HG03039 (cell line): ENCODE data around the gene LIF.

ENCODE experiments used
- ATAC-seq: cut with Tn5 transposase; IDR thresholded peaks from one replicate; pipeline ENCODE4 v1.9.1; 2021; ENCODE audit warnings: mild to moderate bottlenecking, moderate library complexity; ENCODE audit not compliant: unreplicated experiment

LIF gene

DNA sequence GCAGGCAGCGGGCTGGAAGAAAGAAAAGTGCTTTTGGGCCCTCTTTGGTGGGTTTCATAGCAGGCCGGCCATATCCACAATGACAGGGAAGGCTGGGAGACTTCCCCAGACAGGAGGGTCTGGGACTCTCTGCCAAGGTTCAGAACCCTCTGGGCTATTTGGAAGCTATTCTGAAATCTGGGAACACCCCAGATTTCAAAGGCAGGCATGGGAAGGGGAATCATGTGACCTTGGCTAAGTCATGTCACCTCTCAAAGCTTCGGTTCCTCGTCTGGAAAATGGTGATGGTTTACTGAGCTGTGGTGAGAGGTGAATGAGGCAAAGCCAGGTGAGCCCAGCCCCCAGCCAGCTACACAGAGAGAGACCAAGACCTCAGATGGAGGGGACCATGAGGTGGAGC is 38.1 kb upstream of the LIF start:
- no peak for ATAC-seq

DNA sequence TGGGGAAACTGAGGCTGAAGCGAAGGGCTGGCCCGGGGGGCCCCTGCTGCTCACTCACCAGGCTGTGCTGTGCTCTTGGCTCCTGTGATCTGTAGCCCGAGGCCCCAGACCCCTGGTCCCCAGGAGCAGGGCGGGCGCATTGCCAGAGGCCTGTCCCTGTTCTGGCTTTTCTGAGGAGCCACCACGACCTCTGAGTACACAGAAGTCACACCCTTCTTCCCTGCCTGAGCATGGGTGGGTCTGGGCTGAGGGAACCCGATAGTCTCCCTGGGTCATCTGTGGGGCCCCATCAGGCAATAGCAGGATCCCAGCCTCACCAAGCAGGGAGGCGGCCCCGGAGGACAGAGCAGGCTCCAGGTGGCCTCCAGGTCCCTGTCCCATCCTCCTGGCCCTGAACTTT is 37.6 kb upstream of the LIF start:
- ATAC-seq = no peak

DNA sequence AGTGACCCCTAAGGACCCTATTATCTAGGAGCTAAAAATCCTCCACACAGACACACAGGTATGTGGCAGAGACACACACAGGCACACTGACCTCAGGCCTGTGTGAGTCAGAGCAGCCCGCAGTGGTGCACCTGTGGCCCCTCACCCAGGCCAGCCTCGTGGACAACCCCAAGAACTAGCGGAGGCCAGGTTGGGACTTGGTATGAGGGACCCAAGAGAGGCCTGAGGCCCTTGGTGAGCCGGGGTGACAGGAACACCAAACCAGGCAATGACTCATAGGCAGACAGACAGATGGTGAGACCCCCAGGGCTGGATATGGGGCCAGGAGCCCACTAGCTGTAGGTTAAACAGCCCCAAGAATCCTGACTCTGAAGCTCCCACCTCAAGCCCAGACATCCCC is 36.8 kb upstream of the LIF start:
- ATAC-seq = no peak

DNA sequence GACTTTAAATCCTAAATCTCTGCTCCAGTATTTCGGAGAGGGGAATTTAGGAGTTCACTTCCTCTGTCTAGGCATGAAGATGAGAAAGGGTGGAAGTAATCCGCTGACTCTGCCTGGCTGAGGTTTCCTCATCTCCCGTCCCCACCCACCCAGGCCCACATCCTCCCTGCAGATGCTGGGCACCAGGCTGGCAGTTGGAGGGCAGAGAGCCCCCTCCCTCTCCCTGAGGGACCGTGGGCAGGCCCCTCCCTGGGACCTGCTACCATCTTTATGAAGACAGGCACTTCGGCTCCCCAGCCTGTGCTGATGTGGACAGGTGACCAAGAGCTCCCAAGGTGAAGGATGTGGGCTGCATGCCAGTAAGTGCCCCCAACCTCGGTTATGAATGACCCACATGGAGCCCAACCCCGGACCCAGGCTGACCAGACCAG is 36.1 kb upstream of the LIF start:
- no peak for ATAC-seq

DNA sequence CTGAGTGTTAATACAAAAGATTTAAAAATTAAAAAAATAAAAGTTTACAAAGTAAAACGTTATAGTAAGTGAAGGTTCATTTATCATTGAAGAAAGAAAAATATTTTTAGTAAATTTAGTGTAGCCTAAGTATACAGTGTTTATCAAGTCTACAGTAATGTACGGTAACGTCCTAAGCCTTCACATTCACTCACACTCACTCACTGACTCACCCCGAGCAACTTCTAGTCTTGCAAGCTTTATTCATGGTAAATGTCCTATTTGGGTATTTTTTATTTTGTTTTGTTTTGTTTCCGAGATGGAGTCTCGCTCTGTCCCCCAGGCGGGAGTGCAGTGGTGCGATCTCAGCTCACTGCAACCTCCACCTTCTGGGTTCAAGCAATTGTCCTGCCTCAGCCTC is 33.9 kb upstream of the LIF start:
- ATAC-seq = no peak

DNA sequence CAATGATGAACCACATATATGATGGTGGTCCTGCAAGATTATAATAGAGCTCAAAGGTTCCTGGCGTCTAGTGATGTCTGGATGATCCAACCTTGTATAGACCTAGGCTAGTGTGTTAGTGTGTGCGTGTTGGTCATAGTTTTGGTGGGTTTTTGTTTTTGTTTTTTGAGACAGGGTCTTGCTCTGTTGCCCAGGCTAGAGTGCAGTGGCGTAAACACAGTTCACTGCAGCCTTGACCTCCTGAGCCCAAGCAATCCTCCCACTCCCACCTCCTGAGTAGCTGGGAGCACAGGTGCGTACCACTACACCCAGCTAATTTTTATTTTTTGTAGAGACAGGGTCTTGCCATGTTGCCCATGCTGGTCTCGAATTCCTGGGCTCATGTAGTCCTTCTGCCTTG is 33.4 kb upstream of the LIF start:
- no peak for ATAC-seq

DNA sequence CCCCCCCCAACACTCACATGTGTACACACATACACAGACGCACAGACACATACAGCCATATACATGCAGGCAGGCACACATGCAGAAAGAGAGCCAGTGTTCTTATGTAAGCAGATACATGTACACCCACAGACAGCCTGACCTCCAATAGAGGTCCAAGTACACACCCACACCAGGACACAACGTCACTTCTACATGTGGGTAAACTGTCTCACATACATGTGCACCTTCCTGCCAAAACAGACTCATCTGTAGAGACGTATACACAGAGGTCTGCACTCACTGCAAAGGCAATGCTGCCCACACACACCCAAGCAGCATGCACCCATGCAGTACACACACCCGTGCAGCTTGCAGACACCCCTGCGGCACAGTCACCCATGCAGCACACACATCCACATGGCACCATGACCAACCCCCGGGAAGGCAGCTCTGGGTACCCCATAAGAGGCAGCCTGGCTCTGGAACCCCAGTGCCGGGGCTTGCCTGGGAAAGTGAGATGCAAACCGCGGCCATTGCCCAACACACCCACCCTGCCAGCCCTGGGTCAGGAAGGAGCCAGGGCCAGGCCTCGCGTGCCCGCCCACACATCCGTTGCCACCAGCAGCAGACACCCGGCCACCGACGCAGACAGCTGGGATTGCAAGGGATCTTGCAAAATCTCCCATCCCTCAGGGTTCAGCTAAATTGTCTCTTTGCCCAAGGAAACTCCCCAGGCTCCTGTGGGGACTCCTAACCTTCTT is 32.7 kb upstream of the LIF start:
- no peak for ATAC-seq

DNA sequence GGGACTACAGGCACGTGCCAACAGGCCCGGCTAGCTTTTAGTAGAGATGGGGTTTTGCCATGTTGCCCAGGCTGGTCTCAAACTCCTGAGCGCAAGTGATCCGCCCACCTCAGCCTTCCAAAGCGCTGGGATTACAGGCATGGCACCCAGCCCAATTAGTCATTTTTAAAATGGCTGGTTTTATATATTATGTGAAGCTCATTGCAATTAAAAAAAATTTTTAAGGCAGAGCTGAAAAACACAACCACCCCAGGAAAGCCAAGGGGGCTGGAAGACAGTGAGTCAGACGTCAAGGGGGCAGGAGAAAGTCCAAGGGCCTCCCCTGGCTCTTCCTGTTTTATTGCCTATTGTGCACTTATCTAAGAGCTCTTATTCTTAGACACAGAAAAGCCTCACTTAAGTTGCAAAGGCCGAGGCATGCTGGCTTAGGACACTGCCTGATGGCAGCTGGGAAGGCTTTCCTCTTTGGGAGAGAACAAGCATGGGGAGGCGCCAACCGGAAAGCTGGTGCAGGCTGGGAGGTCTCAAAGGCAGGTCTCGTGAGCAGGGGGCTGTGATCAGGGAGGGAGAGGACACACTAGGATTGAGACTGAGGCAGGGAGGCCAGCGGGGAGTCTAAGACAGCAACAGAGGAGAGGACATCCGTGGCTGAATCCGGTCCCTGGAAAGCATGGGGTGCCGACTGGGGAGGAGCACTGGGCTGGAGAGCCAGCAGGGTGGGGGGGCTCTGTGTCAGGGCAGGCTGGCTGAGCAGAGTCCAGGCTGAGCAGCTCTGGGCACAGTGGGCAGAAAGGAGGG is 31.2 kb upstream of the LIF start:
- no peak for ATAC-seq

DNA sequence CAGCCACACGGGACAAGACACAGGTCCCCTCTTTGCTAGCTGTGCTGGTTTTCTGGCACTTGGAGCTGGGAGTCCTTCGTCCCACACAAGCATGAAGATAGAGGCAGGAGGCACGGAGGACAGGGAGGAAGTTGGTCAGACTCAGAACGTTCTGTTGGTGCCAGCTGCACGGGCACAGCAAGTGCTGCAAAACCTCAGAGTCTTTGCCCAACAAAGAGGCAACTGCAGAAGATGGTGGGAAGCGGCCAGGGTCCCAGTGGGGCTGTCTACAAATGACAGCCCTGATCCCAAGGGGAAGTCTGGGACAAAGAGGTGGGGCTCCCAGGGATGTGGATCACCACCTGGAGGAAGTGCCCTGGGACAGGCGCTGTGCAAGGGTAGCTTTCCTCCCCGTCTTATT is 29.5 kb upstream of the LIF start:
- no peak for ATAC-seq

DNA sequence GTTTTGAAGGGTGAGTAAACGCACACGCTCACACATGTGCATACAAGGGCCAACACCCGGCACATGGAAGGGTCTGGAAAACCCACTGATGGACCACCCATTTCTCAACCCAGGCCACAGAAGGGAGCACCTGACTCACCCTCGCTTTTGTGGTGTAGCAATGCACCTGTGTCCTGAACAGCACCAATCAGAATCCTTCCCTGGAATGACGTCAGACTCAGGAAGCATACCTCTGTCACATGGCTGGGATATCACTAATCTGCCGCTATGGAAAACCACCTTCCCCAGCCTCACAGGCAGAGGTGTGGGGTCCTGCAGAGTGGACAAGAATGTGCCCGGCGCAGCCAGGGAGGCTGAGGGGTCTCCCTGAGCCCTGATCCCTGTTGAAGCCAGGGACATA is 29.1 kb upstream of the LIF start:
- ATAC-seq = no peak

DNA sequence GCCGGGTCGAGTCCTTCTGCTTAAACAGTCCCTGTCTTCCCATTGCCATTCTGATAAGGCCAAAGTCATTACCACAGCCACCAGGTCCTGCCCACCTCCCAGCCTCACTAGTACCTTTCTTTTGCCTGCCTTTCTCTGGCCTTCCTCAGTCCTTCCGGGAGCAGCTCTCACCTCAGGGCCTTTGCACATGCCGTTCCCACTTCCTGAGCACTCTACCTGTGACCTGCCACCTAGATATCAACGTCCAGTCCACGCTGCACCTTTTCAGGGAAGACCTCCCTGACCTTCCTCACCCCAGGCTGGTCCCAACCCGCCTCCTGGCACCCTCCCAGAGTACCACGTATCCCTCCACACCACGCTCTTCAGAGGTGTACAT is 27.9 kb upstream of the LIF start:
- no peak for ATAC-seq

DNA sequence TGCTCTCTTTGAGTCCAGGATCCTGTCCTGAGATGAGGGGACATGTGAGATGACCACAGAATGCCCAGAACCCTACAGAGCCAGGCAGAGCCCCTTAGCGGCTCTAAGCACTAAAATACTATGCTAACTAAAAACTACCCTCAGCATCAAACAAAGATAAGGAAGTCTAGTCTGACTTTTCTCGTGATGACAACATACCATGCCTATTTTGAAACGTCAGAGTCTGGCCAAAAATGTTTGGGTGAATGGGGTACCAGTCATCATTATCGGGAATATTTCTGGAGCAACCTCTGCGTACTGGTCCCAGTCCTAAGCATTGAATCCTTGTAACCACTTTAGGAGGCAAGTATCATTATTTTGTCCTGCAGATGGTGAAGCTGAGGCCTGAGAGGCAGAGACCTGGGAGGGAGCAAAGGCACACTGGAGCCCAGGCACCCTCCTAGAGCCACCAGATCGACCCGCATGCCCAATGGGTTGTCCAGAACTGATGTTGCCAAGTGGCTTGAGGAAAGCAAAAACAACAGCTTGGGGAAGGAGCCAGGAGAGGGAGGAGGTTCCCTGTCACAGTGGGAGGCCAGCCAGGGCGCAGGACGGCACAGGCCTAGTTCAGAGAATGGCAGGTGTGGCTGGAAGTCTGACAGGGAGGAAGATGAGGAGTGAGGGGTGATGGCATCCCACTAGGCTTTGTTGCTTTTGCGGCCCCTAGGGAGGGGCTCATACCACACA is 27.3 kb upstream of the LIF start:
- no peak for ATAC-seq

DNA sequence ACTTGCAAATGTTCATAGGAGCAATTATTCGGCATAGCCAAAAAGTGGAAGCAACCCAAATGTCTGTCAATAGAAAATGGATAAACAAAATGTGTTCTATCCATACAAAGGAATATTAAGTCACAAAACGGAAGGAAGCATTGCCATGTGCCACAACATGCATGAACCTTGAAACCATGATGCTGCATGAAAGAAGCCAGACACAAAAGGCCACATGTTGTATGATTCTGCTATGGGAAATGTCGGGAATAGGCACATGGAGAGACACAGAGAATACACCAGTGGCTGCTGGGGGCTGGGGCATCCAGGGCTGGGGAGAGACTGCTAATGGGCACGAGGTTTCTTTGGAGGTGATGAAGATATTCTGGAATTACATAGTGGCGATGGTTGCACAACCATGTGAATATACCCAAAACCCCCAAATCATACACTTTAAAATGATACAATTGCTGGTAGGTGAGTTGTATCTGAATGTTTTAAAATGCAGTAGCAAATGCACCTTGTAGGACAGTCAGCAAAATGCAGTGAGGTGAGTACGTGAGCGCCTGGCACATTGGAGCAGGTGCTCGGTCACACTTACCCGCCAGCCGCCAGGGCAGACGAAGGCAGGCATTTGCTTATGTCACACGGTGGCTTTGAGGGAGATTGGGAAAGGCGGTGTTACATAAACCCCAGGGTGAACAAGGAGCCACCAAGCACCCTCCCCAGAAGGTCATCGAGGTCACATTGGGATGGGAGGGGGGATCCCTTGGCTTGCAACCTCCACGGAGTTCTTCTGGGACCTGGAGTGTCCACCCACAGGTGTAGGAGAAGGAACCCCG is 26.4 kb upstream of the LIF start:
- ATAC-seq = no peak

DNA sequence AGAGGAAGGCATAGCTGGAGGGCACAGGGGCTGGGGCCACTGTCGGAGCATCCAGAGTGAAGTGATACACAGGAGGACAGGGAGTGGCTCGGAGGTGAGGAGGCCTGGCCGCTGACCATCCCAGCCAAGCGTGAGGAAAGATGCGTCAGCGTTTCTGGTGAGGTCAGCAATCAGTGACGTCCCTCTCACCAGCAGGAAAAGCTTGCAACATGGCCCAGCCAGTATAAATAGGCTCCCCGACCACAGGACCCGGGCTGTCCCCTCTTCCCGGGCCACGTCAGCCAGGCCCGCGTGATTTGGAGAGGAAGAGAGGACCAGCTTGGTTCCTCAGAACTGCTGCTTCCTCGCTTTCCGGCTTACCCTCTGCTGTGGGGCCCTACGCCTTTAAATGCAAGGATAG is 24.3 kb upstream of the LIF start:
- ATAC-seq = no peak

DNA sequence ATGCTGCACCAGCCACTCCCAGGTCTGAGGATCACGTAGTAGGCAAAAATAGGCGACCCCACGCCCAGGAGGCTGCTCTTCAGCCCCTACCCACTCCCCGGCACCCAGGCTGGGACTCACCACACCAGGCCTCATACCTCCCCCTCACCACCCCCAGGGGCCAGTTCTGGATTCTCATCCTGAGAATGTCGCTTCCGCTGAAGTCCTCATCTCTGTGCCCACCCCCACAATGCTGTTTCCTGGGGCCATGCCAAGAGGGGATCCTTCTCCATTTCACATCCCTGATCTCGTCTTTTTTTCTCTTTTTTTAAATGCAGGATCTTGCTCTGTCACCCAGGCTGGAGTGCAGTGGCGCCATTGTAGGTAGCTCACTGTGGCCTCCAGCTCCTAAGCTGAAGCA is 21.8 kb upstream of the LIF start:
- no peak for ATAC-seq

DNA sequence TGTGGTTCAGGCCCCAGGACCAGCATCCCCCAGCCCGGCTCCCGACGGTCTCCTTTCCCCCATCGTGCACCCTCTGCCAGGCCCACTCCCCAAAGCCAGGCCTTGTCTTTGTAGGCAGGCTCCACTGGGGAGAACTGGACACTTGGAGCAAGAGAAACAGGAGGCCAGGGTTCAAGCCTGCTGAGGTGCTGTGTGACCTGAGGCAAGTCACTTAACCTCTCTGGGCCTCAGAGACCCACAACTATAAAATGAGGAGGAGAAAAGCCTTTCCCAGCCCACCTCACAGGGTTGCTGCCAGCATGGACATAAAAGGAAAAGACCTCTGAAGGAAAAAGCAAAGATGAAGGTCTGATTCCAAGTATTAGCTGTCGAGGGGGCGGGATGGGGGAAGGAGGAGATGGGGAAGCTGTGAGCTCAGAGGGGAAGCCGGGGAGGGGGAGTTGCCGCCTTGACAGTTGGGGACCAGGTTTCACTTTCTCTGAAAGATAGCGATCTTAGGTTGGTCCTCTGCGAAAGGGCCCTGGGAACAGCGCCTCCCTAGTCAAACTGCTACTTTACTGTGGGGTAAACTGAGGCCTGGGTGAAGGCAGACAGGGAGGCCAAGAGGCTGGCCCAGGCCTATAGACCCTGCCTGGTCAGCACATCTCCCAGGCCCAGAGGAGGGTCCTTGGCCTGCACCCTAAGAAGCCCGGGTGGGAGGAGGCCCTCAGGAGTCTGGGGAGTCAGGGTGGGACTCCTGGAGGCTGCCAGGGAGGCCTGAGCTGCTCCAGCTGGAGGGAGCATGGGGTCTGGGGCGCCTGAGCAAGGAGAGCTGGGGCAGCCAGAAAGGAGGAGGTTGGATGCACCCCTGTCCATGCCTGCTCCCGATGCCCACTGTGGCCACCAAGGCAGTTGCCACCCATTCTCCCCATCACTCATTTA is 21.1 kb upstream of the LIF start:
- no peak for ATAC-seq

DNA sequence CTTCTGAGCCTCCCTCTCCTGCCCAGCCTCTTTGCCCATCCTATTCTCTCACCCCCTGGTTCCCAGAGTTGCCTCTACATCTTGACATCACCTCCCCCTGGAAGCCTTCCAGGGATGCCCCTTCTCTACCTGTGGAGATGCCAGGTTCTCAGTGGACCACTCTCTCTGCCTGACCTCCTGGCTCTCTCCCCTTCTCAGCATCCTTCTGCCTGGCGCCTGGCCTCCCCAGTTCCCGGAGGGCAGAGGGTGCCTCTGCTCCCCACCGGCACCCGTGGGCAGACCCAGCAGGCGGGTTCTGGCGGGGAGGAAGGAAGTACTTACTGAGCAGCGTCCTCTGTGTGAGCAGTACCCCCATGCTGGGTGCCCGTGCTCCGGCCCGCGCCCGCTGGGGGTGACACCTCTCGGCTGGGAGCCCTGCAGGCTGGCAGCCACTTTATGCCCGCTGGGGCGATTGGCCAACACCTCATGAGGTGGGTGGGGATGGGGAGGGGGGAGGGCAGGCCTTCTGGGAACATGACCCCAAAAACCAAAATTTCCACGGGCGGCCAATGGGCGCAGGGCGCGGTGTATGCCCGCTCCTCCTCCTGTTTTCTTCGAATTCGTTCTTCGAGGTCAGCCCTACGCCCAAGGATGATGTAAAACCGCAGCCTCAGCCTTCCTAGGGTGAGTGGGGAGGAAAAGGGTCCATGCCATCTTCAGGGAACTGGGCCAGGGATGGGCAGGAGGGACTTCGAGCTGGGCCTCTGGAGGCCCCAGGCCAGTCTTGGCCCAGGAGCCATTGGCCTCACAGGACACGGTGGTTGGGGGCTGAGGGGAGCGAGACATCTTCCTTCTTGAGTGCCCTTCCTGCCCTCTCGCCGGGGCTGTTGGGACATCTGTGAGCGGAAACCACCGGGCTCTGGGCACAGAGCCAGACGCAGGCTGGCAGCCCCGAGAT is 20.2 kb upstream of the LIF start, which contains the start of gene OSM:
Gene OSM (minus strand): TSS at position 407 of the 937 bp plus-strand sequence. CDS start 52 bp downstream, at position 355.
- ATAC-seq = no peak

DNA sequence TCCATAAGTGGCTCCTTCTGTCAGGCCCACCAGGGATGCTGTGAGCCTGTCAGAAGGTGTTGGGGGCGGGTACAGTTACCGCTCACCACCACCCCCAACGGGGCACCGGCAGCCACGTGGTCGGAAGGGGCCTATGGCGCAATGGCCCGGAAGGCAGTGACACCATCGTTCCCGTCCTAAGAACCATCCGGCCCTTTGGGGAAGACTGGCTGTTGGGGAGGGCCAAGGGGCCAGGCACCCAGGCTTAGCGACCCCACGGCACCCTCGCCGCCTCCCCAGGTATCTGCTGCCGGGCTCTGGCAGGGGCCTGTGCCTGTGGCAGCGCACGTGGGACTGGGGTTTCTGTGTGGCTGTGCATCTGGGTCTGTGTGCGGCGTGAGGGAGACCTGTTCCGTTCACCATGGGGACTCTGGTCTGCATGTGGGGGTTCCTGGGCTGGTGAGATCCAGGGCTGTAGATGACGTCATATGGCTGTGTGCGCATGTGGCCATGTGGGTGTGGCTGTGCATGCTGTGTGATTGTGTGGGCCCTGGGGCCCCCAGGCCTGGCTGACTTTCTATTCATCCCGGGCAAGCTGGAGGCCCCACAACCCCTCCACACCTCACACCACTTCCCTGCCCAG is 19.4 kb upstream of the LIF start:
- ATAC-seq = peak; percentile 48
